NCI-H82 treated with DMSO at 0.1 percent for 48 hours (cell line): ENCODE measurements around the gene TBX20.
"Not testable (repeated sequence)": the region's sequence is repeated elsewhere in the genome, so short reads cannot be mapped to it uniquely, and the experiment has no call there.

Source experiments
- DNase-seq: peaks from one replicate; lab custom pipeline; 2025; ENCODE audit not compliant: unreplicated experiment; lab: John Stamatoyannopoulos, UW

TBX20 gene

DNA sequence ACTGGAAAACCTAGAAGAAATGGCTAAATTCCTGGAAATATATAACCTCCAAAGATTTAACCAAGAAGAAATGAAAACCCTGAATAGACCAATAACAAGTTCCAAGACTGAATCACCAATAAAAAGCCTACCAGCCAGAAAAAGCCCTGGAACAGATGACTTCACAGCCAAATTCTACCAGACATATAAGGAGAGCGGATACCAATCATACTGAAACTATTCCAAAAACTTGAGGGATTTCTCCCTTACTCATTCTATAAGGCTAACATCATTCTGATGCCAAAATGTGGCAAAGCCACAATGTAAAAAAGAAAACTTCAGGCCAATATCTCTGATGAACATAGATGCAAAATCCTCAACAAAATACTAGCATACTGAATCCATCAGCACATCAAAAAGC, 86.7 kb downstream of the TBX20 start:
- DNase-seq: not testable (repeated sequence)

DNA sequence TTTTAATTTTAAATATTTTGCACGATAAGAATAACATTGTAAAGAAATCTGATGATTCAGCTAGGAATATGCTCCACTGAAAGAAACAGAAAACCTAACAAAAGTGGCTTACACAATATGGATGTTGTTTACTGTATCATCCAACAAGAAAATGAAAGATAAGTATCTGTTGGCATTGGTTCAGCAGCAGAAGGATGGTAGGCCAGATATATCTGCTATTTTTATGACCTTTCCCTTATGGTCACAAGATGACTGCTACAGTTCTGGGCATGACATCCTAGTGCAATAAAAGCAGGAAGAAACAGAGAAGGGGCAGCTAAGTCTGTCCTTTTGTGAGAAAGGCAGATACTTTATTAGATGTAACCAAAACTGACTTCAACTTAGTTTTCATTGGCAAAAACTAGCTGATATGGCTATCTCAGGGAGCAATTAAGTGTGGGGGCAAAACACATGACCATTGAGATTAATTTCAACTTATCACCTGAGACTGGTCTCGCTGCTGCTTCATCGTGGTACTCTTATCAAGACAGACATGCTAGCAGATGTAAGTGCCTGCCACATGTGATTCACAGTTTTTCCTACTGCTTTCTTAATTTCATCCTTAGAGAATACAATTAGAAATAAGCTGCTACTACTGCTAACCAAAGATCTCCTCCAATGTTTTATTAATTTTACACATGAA, 92.7 kb downstream of the TBX20 start:
- not testable (repeated sequence) for DNase-seq
